Gastroesophageal sphincter (tissue), 3 donors: Measurements from ENCODE around the gene CACNA2D3.

Experiments
- POLR2A ChIP-seq, 2 donors: fragments of 450-650 bp; IDR thresholded peaks; one replicate each; pipeline ENCODE4 v1.6.1; 2017; ENCODE audit warnings: antibody characterized with exemption in 2 of 2, mild to moderate bottlenecking in 2 of 2, moderate library complexity in 1 of 2
- TF ChIP-seq, protein P1 (sequence below), 4 experiments: fragments of 200-600 bp in 2 of 4; fragments of 450-650 bp in 2 of 4; sonication (generic) in 1 of 4; IDR thresholded peaks; one replicate each; pipeline ENCODE4 v1.5.1; 2017 to 2019; ENCODE audit warnings: antibody characterized with exemption in 4 of 4, mild to moderate bottlenecking in 2 of 4, moderate library complexity in 2 of 4

DNA sequence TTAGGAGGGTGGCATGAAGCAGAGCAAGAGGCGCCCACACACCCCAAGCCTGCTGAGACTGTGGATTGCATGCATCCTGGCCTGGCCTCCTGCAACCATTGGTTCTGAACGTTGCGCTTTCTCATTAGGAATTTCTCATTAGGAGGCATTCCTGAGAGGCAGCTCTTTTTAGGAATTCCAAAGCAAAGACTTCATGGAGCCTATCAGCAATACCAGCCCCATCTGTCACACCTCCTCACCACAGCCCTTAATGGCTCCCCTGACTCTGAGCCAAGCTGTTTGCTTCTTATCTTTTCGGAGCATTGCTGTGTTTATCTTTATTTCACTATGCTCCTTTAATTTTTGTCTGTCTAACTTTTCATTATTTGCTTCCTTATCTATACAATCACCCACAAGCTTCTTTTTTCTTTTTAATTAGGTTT, 226.9 kb downstream of the CACNA2D3 start:
- TF ChIP-seq POLR2A (IDR thresholded peaks at IDR 0.05) = no peak
- TF ChIP-seq, protein P1, sequence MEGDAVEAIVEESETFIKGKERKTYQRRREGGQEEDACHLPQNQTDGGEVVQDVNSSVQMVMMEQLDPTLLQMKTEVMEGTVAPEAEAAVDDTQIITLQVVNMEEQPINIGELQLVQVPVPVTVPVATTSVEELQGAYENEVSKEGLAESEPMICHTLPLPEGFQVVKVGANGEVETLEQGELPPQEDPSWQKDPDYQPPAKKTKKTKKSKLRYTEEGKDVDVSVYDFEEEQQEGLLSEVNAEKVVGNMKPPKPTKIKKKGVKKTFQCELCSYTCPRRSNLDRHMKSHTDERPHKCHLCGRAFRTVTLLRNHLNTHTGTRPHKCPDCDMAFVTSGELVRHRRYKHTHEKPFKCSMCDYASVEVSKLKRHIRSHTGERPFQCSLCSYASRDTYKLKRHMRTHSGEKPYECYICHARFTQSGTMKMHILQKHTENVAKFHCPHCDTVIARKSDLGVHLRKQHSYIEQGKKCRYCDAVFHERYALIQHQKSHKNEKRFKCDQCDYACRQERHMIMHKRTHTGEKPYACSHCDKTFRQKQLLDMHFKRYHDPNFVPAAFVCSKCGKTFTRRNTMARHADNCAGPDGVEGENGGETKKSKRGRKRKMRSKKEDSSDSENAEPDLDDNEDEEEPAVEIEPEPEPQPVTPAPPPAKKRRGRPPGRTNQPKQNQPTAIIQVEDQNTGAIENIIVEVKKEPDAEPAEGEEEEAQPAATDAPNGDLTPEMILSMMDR (IDR thresholded peaks at IDR 0.05) = no peak
